Measurements from ENCODE around the gene CAPN9.

DNA sequence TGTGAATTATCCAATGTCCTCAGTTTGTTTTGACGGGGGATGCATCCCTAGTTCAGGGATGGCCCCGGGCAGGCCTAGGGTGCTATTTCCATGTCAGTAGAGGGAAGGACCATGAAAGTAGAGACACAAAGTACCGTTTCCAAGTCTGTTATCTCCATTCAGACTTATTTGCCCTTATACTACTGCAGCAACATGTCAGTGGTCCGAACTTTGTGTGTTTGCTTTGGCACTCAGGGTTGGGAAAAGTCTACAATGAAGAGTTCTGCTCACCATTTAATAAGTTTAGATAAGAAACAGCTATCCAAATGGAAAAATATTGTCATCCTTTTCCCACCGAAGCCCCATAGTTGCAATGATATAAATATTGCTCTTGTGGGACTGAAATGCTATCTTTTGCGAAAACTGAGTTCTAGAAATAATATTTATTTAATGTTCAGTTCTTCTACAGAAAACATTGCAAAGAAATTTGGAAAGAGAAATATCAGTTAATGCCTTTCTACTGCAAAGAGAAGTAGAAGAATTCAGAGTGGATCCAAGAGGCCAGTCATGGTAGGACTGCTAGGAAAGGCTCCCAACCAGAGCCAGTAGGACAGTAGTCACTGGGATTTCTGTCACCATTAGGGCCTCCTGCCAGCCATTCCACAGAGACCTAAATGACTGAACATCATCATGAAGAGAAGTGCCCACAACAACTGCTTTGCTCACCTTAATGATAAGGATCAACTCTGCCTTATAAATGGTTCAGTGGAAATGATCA lies 21.8 kb upstream of the CAPN9 start:
- TF ChIP-seq EP300 (IDR thresholded peaks at IDR 0.05) (no peak), POLR2A (IDR thresholded peaks at IDR 0.05) (no peak)
- TF ChIP-seq, protein P1, sequence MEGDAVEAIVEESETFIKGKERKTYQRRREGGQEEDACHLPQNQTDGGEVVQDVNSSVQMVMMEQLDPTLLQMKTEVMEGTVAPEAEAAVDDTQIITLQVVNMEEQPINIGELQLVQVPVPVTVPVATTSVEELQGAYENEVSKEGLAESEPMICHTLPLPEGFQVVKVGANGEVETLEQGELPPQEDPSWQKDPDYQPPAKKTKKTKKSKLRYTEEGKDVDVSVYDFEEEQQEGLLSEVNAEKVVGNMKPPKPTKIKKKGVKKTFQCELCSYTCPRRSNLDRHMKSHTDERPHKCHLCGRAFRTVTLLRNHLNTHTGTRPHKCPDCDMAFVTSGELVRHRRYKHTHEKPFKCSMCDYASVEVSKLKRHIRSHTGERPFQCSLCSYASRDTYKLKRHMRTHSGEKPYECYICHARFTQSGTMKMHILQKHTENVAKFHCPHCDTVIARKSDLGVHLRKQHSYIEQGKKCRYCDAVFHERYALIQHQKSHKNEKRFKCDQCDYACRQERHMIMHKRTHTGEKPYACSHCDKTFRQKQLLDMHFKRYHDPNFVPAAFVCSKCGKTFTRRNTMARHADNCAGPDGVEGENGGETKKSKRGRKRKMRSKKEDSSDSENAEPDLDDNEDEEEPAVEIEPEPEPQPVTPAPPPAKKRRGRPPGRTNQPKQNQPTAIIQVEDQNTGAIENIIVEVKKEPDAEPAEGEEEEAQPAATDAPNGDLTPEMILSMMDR (IDR thresholded peaks at IDR 0.05) = no peak

Data from tibial nerve (tissue), 4 donors.